Measurements from ENCODE around the gene ZSWIM2. TPM values are rescaled to one million over a fixed set of nuclear protein-coding genes. Genes with fewer than 3 reads are reported as not detected.
"Not testable (repeated sequence)": the region's sequence is repeated elsewhere in the genome, so short reads cannot be mapped to it uniquely, and the experiment has no call there.

The ZSWIM2 gene
- total RNA-seq (2012; rRNA removed) = not detected in 2 replicates

- H3K4me1 ChIP-seq (ENCODE audit: control insufficient read depth, insufficient read depth, low read length) = peaks cover 10% of the 10 kb centered on the region
- H3K36me3 ChIP-seq (ENCODE audit: insufficient read depth, low read length) = no peaks in the 10 kb centered on the region
- H3K4me2 ChIP-seq (ENCODE audit: low read length) = peak within 1 kb of the TSS; percentile 85
- H3K9me3 ChIP-seq (replicated peaks; ENCODE audit: low read length) = no peaks in the 10 kb centered on the region
- H3K27me3 ChIP-seq (ENCODE audit: control insufficient read depth, insufficient read depth, low read length) = no peaks in the 10 kb centered on the region
- peak within 1 kb of the TSS; percentile 70 for H3K4me3 ChIP-seq (ENCODE audit: low read length)
- H3K9ac ChIP-seq (ENCODE audit: low read depth, low read length) = peak within 1 kb of the TSS; percentile 46
These were observed at the start of gene ZSWIM2 for GRCh38 chr2:186848873-186849578. Gene ZSWIM2 (minus strand): TSS chr2:186849170. CDS start chr2:186849130, 40 bp downstream.

- H3K4me2 ChIP-seq (ENCODE audit: low read length); H3K4me3 ChIP-seq (ENCODE audit: low read length); H3K27me3 ChIP-seq (ENCODE audit: control insufficient read depth, insufficient read depth, low read length); H3K9me3 ChIP-seq (replicated peaks; ENCODE audit: low read length); H3K4me1 ChIP-seq (ENCODE audit: control insufficient read depth, insufficient read depth, low read length); H3K36me3 ChIP-seq (ENCODE audit: insufficient read depth, low read length); H3K9ac ChIP-seq (ENCODE audit: low read depth, low read length): not testable (repeated sequence)
These were observed 47.2 kb upstream of the ZSWIM2 start for GRCh38 chr2:186896220-186896619.

GRCh38 chr2:186895451-186895850 lies 46.5 kb upstream of the ZSWIM2 start:
- Histone ChIP-seq H3K9ac (ENCODE audit: low read depth, low read length) (no peak overlapping the region), H3K4me2 (ENCODE audit: low read length) (no peak overlapping the region), H3K27me3 (ENCODE audit: control insufficient read depth, insufficient read depth, low read length) (no peaks in the 10 kb centered on the region), H3K9me3 (replicated peaks; ENCODE audit: low read length) (no peaks in the 10 kb centered on the region), H3K36me3 (ENCODE audit: insufficient read depth, low read length) (no peaks in the 10 kb centered on the region), H3K4me1 (ENCODE audit: control insufficient read depth, insufficient read depth, low read length) (peaks cover 9% of the 10 kb centered on the region), H3K4me3 (ENCODE audit: low read length) (no peak overlapping the region)

- Histone ChIP-seq H3K36me3 (ENCODE audit: insufficient read depth, low read length) (no peaks in the 10 kb centered on the region), H3K4me1 (ENCODE audit: control insufficient read depth, insufficient read depth, low read length) (peaks cover 9% of the 10 kb centered on the region), H3K9ac (ENCODE audit: low read depth, low read length) (no peak overlapping the region), H3K9me3 (replicated peaks; ENCODE audit: low read length) (no peaks in the 10 kb centered on the region), H3K27me3 (ENCODE audit: control insufficient read depth, insufficient read depth, low read length) (no peaks in the 10 kb centered on the region), H3K4me3 (ENCODE audit: low read length) (no peak overlapping the region), H3K4me2 (ENCODE audit: low read length) (no peak overlapping the region)
These were observed 45.5 kb upstream of the ZSWIM2 start for GRCh38 chr2:186894478-186894877.

- H3K9ac ChIP-seq (ENCODE audit: low read depth, low read length) = no peak overlapping the region
- H3K9me3 ChIP-seq (replicated peaks; ENCODE audit: low read length) = no peaks in the 10 kb centered on the region
- H3K4me2 ChIP-seq (ENCODE audit: low read length) = no peak overlapping the region
- H3K27me3 ChIP-seq (ENCODE audit: control insufficient read depth, insufficient read depth, low read length) = no peaks in the 10 kb centered on the region
- no peaks in the 10 kb centered on the region for H3K36me3 ChIP-seq (ENCODE audit: insufficient read depth, low read length)
- H3K4me3 ChIP-seq (ENCODE audit: low read length) = no peak overlapping the region
- peaks cover 9% of the 10 kb centered on the region for H3K4me1 ChIP-seq (ENCODE audit: control insufficient read depth, insufficient read depth, low read length)
These were observed 43.9 kb upstream of the ZSWIM2 start for GRCh38 chr2:186892821-186893220.

GRCh38 chr2:186891185-186891621 lies 42.2 kb upstream of the ZSWIM2 start:
- H3K9me3 ChIP-seq (replicated peaks; ENCODE audit: low read length) = no peaks in the 10 kb centered on the region
- no peak overlapping the region for H3K4me2 ChIP-seq (ENCODE audit: low read length)
- no peak overlapping the region for H3K4me3 ChIP-seq (ENCODE audit: low read length)
- H3K27me3 ChIP-seq (ENCODE audit: control insufficient read depth, insufficient read depth, low read length) = no peaks in the 10 kb centered on the region
- peaks cover 14% of the 10 kb centered on the region for H3K4me1 ChIP-seq (ENCODE audit: control insufficient read depth, insufficient read depth, low read length)
- no peaks in the 10 kb centered on the region for H3K36me3 ChIP-seq (ENCODE audit: insufficient read depth, low read length)
- no peak overlapping the region for H3K9ac ChIP-seq (ENCODE audit: low read depth, low read length)

- Histone ChIP-seq H3K9me3 (replicated peaks; ENCODE audit: low read length) (no peaks in the 10 kb centered on the region), H3K9ac (ENCODE audit: low read depth, low read length) (no peak overlapping the region), H3K27me3 (ENCODE audit: control insufficient read depth, insufficient read depth, low read length) (no peaks in the 10 kb centered on the region), H3K4me1 (ENCODE audit: control insufficient read depth, insufficient read depth, low read length) (peaks cover 20% of the 10 kb centered on the region), H3K4me2 (ENCODE audit: low read length) (no peak overlapping the region), H3K4me3 (ENCODE audit: low read length) (no peak overlapping the region), H3K36me3 (ENCODE audit: insufficient read depth, low read length) (no peaks in the 10 kb centered on the region)
These were observed 40.3 kb upstream of the ZSWIM2 start for GRCh38 chr2:186889101-186889879.

- no peak overlapping the region for H3K4me2 ChIP-seq (ENCODE audit: low read length)
- H3K27me3 ChIP-seq (ENCODE audit: control insufficient read depth, insufficient read depth, low read length) = no peaks in the 10 kb centered on the region
- no peak overlapping the region for H3K9ac ChIP-seq (ENCODE audit: low read depth, low read length)
- H3K4me3 ChIP-seq (ENCODE audit: low read length) = no peak overlapping the region
- H3K9me3 ChIP-seq (replicated peaks; ENCODE audit: low read length) = no peaks in the 10 kb centered on the region
- peaks cover 20% of the 10 kb centered on the region for H3K4me1 ChIP-seq (ENCODE audit: control insufficient read depth, insufficient read depth, low read length)
- H3K36me3 ChIP-seq (ENCODE audit: insufficient read depth, low read length) = no peaks in the 10 kb centered on the region
These were observed 38.4 kb upstream of the ZSWIM2 start for GRCh38 chr2:186887107-186888090.

- peaks cover 4% of the 10 kb centered on the region for H3K9me3 ChIP-seq (replicated peaks; ENCODE audit: low read length)
- no peaks in the 10 kb centered on the region for H3K36me3 ChIP-seq (ENCODE audit: insufficient read depth, low read length)
- H3K4me3 ChIP-seq (ENCODE audit: low read length) = no peak overlapping the region
- H3K27me3 ChIP-seq (ENCODE audit: control insufficient read depth, insufficient read depth, low read length) = no peaks in the 10 kb centered on the region
- peaks cover 11% of the 10 kb centered on the region for H3K4me1 ChIP-seq (ENCODE audit: control insufficient read depth, insufficient read depth, low read length)
- H3K4me2 ChIP-seq (ENCODE audit: low read length) = no peak overlapping the region
- H3K9ac ChIP-seq (ENCODE audit: low read depth, low read length) = no peak overlapping the region
These were observed 35.6 kb upstream of the ZSWIM2 start for GRCh38 chr2:186884587-186884986.

GRCh38 chr2:186883666-186884065 lies 34.7 kb upstream of the ZSWIM2 start:
- H3K36me3 ChIP-seq (ENCODE audit: insufficient read depth, low read length) = no peaks in the 10 kb centered on the region
- peaks cover 4% of the 10 kb centered on the region for H3K9me3 ChIP-seq (replicated peaks; ENCODE audit: low read length)
- no peaks in the 10 kb centered on the region for H3K27me3 ChIP-seq (ENCODE audit: control insufficient read depth, insufficient read depth, low read length)
- no peak overlapping the region for H3K4me2 ChIP-seq (ENCODE audit: low read length)
- no peak overlapping the region for H3K9ac ChIP-seq (ENCODE audit: low read depth, low read length)
- no peak overlapping the region for H3K4me3 ChIP-seq (ENCODE audit: low read length)
- peaks cover 11% of the 10 kb centered on the region for H3K4me1 ChIP-seq (ENCODE audit: control insufficient read depth, insufficient read depth, low read length)

GRCh38 chr2:186882511-186883071 lies 33.6 kb upstream of the ZSWIM2 start:
- peaks cover 11% of the 10 kb centered on the region for H3K4me1 ChIP-seq (ENCODE audit: control insufficient read depth, insufficient read depth, low read length)

More at GRCh38 chr2:186882511-186883071, 33.6 kb upstream of the ZSWIM2 start:
- peaks cover 4% of the 10 kb centered on the region for H3K9me3 ChIP-seq (replicated peaks; ENCODE audit: low read length)
- H3K36me3 ChIP-seq (ENCODE audit: insufficient read depth, low read length) = no peaks in the 10 kb centered on the region
- no peak overlapping the region for H3K4me2 ChIP-seq (ENCODE audit: low read length)
- H3K4me3 ChIP-seq (ENCODE audit: low read length) = no peak overlapping the region
- no peaks in the 10 kb centered on the region for H3K27me3 ChIP-seq (ENCODE audit: control insufficient read depth, insufficient read depth, low read length)
- H3K9ac ChIP-seq (ENCODE audit: low read depth, low read length) = no peak overlapping the region

Data from skeletal muscle satellite cell (primary cell).